CD4-positive, alpha-beta memory T cell (primary cell): Measurements from ENCODE around the gene FLNC. TPM values are rescaled to one million over a fixed set of nuclear protein-coding genes. Genes with fewer than 3 reads are reported as not detected.
A peak's percentile ranks its signal among the peaks of the same experiment; 100 is the strongest.

ENCODE experiments used
- CTCF ChIA-PET: fragments of 350-600 bp; sonication (Branson Sonifier 250); formaldehyde crosslinking; loops from one replicate; lab custom pipeline; 2021; ENCODE audit warnings: inconsistent platforms; ENCODE audit not compliant: partially characterized antibody; lab: Charles Lee
- POLR2A ChIA-PET: fragments of 350-600 bp; sonication (Branson Sonifier 250); formaldehyde crosslinking; loops from one replicate; lab custom pipeline; 2021; ENCODE audit not compliant: partially characterized antibody; lab: Charles Lee
- DNase-seq, 5 donors: peaks; one replicate each; pipeline versions ENCODE4 v3.0.0 to v3.0.0-alpha.2; 2020 to 2022; ENCODE audit warnings: mixed read lengths in 1 of 5
- H3K27ac ChIP-seq: one replicate; pipeline ENCODE4 v1.7.0; 2013; ENCODE audit warnings: low read depth, low read length
- H3K27me3 ChIP-seq: 2 replicates; pipeline ENCODE4 v1.7.0; 2013; ENCODE audit warnings: mild to moderate bottlenecking, low read length, moderate library complexity; ENCODE audit not compliant: insufficient read depth
- H3K36me3 ChIP-seq: 2 replicates; pipeline ENCODE4 v1.7.0; 2013; ENCODE audit warnings: mild to moderate bottlenecking, low read length, moderate library complexity; ENCODE audit not compliant: insufficient read depth
- H3K4me1 ChIP-seq: 2 replicates; pipeline ENCODE4 v1.7.0; 2013; ENCODE audit warnings: mild to moderate bottlenecking, low read length, moderate library complexity; ENCODE audit not compliant: insufficient read depth
- H3K4me3 ChIP-seq, 2 donors: one replicate each; pipeline ENCODE4 v1.7.0; 2013; ENCODE audit warnings: low read length in 2 of 2, mild to moderate bottlenecking in 1 of 2
- H3K9me3 ChIP-seq, 2 donors: one replicate each; pipeline ENCODE4 v1.7.0; 2013; ENCODE audit warnings: low read length in 2 of 2, control low read depth in 1 of 2; ENCODE audit not compliant: control insufficient read depth in 1 of 2
- H3K27ac Mint-ChIP-seq, 7 donors: one replicate each; pipeline ENCODE4 v1.8.0; 2020 to 2021; ENCODE audit warnings: mixed read lengths in 7 of 7, mild to moderate bottlenecking in 6 of 7, inconsistent platforms in 3 of 7, moderate library complexity in 3 of 7
- H3K27me3 Mint-ChIP-seq, 2 donors: one replicate each; pipeline ENCODE4 v1.8.0; 2020 to 2021; ENCODE audit warnings: mixed read lengths in 2 of 2
- H3K36me3 Mint-ChIP-seq, 2 donors: one replicate each; pipeline ENCODE4 v1.8.0; 2020 to 2021; ENCODE audit warnings: mixed read lengths in 2 of 2, inconsistent platforms in 1 of 2, mild to moderate bottlenecking in 1 of 2
- H3K4me1 Mint-ChIP-seq, 4 donors: one replicate each; pipeline ENCODE4 v1.8.0; 2020 to 2021; ENCODE audit warnings: mixed read lengths in 4 of 4, mild to moderate bottlenecking in 1 of 4
- H3K4me3 Mint-ChIP-seq, 8 donors: one replicate each; pipeline ENCODE4 v1.8.0; 2020 to 2021; ENCODE audit warnings: mixed read lengths in 8 of 8, mild to moderate bottlenecking in 7 of 8, moderate library complexity in 6 of 8, inconsistent platforms in 3 of 8
- H3K9me3 Mint-ChIP-seq, 8 donors: one replicate each; pipeline ENCODE4 v1.8.0; 2020 to 2021; ENCODE audit warnings: mixed read lengths in 8 of 8, mild to moderate bottlenecking in 5 of 8, inconsistent platforms in 3 of 8, moderate library complexity in 1 of 8
- intact Hi-C: fragments of 100-400 bp; cut with micrococcal nuclease; formaldehyde crosslinking; loops from one replicate; pipeline ENCODE4 v1.15.1; 2023
- polyA plus RNA-seq, 2 donors: library from polyadenylated mRNA; unstranded; fragments of 300-500 nt; fragmentation: Illumina TruSeq; gene quantifications; one replicate each; pipeline ENCODE4 v1.2.3, GENCODE V29; 2021
- total RNA-seq, 2 experiments: library from RNA; stranded (reverse); gene quantifications; one replicate each; pipeline ENCODE4 v1.2.3, GENCODE V29; 2021

Gene FLNC
- total and polyA plus RNA-seq, 4 experiments from 2014 or later: 0.06 TPM; not detected in 3

DNA sequence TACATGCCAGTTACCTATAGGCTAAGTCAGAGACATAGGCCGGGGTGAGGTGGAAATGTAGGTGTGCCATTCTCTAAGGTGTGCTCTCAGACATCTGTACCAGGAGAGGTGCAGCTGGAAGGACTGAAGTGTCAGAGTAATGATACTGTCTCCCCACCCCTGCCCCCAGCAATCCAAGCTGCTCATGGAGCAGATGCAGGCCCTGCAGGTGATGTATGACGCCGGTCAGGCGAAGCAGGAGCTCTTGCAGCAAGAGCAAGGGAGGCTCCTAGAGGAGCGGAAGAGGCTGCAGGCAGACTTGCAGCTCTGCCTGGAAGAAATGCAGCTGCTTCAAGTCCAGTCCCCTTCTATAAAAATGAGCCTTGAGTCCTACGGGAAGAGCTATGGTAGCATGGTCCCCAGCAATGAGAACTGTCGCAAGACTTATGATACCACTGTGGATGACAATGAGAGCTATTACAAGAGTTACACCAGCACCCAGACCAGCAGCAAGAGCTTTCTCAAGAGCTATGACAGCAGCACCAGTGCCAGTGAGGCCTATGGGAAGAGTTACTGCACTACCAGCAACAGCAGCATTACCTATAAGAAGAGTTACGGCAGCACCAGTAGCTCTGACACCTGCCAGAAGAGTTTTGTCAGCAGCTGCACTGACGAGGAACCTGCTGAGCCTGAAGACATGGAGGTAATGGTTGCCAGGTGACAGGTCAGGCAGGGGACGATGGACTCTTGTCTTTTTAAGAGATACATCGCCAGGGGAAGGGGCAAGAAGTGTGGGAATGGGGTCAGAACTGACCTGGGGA is 18.4 kb upstream of the FLNC start:
- no peak overlapping the region for H3K27ac Mint-ChIP-seq
- no peaks in the 10 kb centered on the region for H3K36me3 ChIP-seq
- no peak overlapping the region for H3K27ac ChIP-seq
- no peaks in the 10 kb centered on the region for H3K9me3 ChIP-seq
- no peaks in the 10 kb centered on the region for H3K4me1 ChIP-seq
- no peak for DNase-seq
- no peaks in the 10 kb centered on the region for H3K4me1 Mint-ChIP-seq
- intact Hi-C loops: no loop called here
- ChIA-PET CTCF (no interaction called here), POLR2A (no interaction called here)
- no peaks in the 10 kb centered on the region for H3K9me3 Mint-ChIP-seq
- peaks cover 0 to 2% of the 10 kb centered on the region in 2 donors for H3K27me3 Mint-ChIP-seq
- no peak overlapping the region for H3K4me3 Mint-ChIP-seq
- H3K36me3 Mint-ChIP-seq: no peaks in the 10 kb centered on the region
- no peaks in the 10 kb centered on the region for H3K27me3 ChIP-seq
- no peak overlapping the region for H3K4me3 ChIP-seq

DNA sequence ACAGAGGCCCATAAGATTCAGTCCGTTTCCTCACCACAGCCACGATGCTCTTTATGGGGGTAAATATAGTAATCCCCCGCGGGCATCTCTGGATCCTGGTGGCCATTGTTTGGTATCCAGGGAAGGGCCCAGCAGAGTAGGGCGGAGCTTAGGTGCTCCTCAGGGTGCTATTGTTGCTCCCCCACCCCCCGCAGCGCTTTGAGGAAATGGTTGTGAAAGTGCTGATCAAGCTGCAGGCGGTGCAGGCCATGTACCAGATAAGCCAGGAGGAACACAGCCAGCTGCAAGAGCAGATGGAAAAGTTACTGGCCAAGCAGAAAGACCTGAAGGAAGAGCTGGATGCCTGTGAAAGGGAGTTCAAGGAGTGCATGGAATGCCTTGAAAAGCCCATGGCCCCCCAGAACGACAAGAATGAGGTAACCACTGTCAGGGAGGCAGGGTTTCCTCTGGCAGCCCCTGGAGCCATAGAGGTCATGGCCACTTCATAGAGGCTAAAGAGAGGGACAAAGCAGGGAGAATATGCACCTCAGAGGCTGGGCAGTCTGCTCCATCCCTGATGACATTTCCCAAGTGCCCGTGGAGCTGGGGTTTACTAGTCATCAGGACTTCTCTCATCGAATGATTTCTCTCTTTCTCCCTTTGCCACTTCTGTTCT is 17.6 kb upstream of the FLNC start:
- H3K27ac ChIP-seq: no peak overlapping the region
- ChIA-PET POLR2A (no interaction called here), CTCF (no interaction called here)
- H3K36me3 Mint-ChIP-seq: no peaks in the 10 kb centered on the region
- H3K4me1 ChIP-seq: no peaks in the 10 kb centered on the region
- no peak overlapping the region for H3K27ac Mint-ChIP-seq
- H3K27me3 ChIP-seq: no peaks in the 10 kb centered on the region
- no peaks in the 10 kb centered on the region for H3K36me3 ChIP-seq
- H3K9me3 ChIP-seq: no peaks in the 10 kb centered on the region
- no peak overlapping the region for H3K4me3 Mint-ChIP-seq
- no peaks in the 10 kb centered on the region for H3K4me1 Mint-ChIP-seq
- peaks cover 0 to 2% of the 10 kb centered on the region in 2 donors for H3K27me3 Mint-ChIP-seq
- no peak overlapping the region for H3K4me3 ChIP-seq
- H3K9me3 Mint-ChIP-seq: no peaks in the 10 kb centered on the region
- no peak for DNase-seq
- intact Hi-C loops: no loop called here

DNA sequence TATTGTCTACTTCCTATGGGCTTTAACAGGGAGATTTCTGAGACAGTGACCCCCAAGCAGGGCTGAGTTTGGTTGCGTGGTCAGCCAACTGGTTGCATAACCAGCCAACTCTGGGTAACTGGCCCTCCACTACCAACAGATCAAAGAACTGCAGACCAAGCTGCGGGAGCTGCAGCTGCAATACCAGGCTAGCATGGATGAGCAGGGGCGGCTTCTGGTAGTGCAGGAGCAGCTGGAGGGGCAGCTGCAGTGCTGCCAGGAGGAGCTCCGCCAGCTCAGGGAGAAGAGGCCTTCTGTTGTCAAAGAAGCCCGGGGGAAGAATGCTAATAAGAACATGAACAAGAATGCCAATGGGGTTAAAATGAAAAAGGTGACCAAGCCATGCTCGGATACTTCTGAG is 15.7 kb upstream of the FLNC start:
- no peak for DNase-seq
- Histone ChIP-seq H3K27ac (no peak overlapping the region), H3K27me3 (no peaks in the 10 kb centered on the region), H3K4me3 (no peak overlapping the region), H3K4me1 (no peaks in the 10 kb centered on the region), H3K9me3 (no peaks in the 10 kb centered on the region), H3K36me3 (no peaks in the 10 kb centered on the region)
- Mint-ChIP-seq H3K36me3 (no peaks in the 10 kb centered on the region), H3K4me3 (no peak overlapping the region), H3K27ac (peak overlapping the region in 2 of 7 donors; percentile 58 to 77), H3K9me3 (no peaks in the 10 kb centered on the region), H3K27me3 (peaks cover 0 to 2% of the 10 kb centered on the region in 2 donors), H3K4me1 (no peaks in the 10 kb centered on the region)
- intact Hi-C loops: no loop called here
- ChIA-PET POLR2A (no interaction called here), CTCF (no interaction called here)

DNA sequence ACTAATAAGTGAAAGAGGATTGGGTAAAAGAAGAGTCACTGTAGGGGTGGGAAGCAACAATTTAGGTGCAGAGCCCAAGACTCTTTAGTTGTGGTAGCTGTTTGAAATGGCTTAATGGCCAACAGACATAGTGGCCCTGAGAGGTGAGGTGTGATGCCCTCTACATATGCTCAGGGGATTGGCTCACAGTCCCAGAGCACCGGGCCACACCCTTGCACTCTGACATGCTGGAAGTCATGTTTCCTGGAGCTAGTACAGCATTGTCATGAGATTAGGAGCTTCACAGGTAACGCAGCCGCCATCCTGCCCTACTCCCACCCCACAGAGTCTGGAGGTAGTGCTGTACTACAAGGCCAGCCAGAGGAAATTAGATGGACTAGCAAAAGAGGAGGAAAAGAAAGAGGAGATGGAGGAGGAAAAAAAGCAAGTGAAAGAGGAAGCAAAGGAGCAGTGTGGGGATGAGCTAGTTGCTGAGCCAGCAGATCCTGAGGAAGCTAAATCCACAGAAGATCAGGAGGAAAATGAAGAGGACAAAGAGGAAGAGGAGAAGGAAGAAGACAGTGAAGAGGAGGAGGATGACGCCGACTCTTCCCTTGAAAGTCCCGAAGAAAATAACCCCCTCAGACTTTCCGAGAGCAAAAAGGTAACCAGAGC is 14.8 kb upstream of the FLNC start:
- intact Hi-C loops: no loop called here
- CTCF ChIA-PET: no interaction called here
- H3K36me3 ChIP-seq: no peaks in the 10 kb centered on the region
- no peak overlapping the region for H3K27ac ChIP-seq
- H3K4me1 Mint-ChIP-seq: peaks cover 0 to 4% (median 0%) of the 10 kb centered on the region in 4 donors
- H3K27ac Mint-ChIP-seq: peak overlapping the region in 1 of 7 donors; percentile 20
- no peaks in the 10 kb centered on the region for H3K36me3 Mint-ChIP-seq
- H3K27me3 ChIP-seq: no peaks in the 10 kb centered on the region
- no peaks in the 10 kb centered on the region for H3K4me1 ChIP-seq
- H3K9me3 Mint-ChIP-seq: no peaks in the 10 kb centered on the region
- H3K4me3 Mint-ChIP-seq: no peak overlapping the region
- no peaks in the 10 kb centered on the region for H3K9me3 ChIP-seq
- H3K4me3 ChIP-seq: no peak overlapping the region
- DNase-seq: no peak
- POLR2A ChIA-PET: no interaction called here
- peaks cover 0 to 2% of the 10 kb centered on the region in 2 donors for H3K27me3 Mint-ChIP-seq

DNA sequence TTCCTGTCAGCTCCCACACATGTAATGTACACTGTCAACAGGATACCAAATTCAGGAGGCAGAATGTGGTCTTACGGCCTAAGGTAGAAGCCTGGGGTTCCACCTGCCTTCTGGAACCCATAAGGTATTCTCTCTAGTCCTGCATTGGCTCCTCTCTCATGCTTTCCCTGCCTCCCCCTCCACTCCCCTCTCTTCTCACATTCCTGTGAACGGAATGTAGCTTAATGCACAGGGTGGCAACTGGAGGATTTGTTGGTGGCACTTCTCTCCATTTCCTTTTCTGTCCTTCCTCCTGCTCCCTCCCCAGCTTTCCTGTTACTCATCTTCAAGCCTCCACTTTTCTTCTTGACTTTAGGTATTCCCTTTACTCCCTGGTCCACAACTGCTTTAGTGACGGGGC is 11.5 kb upstream of the FLNC start:
- POLR2A ChIA-PET: no interaction called here

DNA sequence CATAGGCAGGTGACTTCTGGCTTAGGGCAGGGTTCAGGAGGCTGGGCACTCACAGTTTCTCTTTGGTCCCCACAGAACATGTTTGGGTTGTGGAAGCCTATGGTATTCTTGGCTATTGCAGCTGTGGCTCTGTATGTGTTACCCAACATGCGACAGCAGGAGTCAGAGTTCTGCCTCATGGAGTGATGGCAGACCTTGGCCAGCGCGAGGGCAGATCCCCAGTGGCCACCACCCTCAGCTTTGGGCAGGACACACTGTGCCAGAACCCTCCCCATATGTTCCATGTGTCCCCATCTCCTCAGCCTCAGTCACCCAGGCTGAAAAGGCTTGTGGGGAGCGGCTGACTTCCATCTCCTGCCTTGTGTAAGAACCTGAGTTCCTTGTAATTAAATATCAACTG is 8.5 kb upstream of the FLNC start:
- Mint-ChIP-seq H3K36me3 (no peaks in the 10 kb centered on the region), H3K27me3 (peaks cover 10 to 11% of the 10 kb centered on the region in 2 donors), H3K4me1 (peaks cover 0 to 4% (median 0%) of the 10 kb centered on the region in 4 donors), H3K4me3 (no peak overlapping the region), H3K9me3 (no peaks in the 10 kb centered on the region), H3K27ac (no peak overlapping the region)
- ChIA-PET POLR2A (no interaction called here), CTCF (no interaction called here)
- Histone ChIP-seq H3K4me3 (no peak overlapping the region), H3K36me3 (no peaks in the 10 kb centered on the region), H3K27ac (no peak overlapping the region), H3K9me3 (no peaks in the 10 kb centered on the region), H3K4me1 (no peaks in the 10 kb centered on the region), H3K27me3 (no peaks in the 10 kb centered on the region)
- intact Hi-C loops: no loop called here
- no peak for DNase-seq

More for the DNA sequence above, 11.5 kb upstream of the FLNC start:
- DNase-seq: no peak
- H3K4me3 ChIP-seq: no peak overlapping the region
- CTCF ChIA-PET: interaction anchor here (1.2 to 1.9 kb wide), 4 partner anchors 10 to 64 kb away, joined by 3 to 6 read pairs (median 3); no protein-coding TSS in a partner anchor
- peaks cover 2 to 7% of the 10 kb centered on the region in 2 donors for H3K27me3 Mint-ChIP-seq
- no peaks in the 10 kb centered on the region for H3K27me3 ChIP-seq
- H3K27ac Mint-ChIP-seq: no peak overlapping the region
- H3K27ac ChIP-seq: no peak overlapping the region
- no peaks in the 10 kb centered on the region for H3K9me3 Mint-ChIP-seq
- no peaks in the 10 kb centered on the region for H3K4me1 ChIP-seq
- no peak overlapping the region for H3K4me3 Mint-ChIP-seq
- no peaks in the 10 kb centered on the region for H3K36me3 ChIP-seq
- H3K4me1 Mint-ChIP-seq: peaks cover 0 to 4% (median 0%) of the 10 kb centered on the region in 4 donors
- intact Hi-C loops: no loop called here
- H3K9me3 ChIP-seq: no peaks in the 10 kb centered on the region
- no peaks in the 10 kb centered on the region for H3K36me3 Mint-ChIP-seq

DNA sequence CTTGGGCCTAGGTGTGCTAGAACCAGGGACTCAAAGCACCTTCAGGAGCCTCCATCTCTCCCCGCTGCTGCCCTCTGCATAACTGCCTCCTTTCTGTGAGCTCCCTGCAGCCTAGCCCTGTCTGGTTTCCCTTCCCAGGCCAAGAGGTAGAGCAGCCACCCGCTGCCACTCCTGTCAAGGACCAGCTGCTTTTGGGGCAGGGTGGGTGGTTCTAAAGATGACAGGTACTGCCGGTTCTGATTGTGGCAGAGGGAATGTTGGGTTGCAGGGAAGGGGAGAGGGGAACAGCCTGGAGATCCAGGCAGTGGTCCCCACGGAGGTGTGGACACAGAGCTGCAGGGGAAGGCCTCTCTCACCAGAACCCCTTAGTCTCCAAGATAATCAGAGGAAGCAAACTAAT is 3.7 kb upstream of the FLNC start:
- POLR2A ChIA-PET: no interaction called here
- H3K27ac ChIP-seq: no peak overlapping the region
- H3K36me3 Mint-ChIP-seq: no peaks in the 10 kb centered on the region
- H3K9me3 ChIP-seq: no peaks in the 10 kb centered on the region
- H3K27me3 Mint-ChIP-seq: peaks cover 23 to 39% of the 10 kb centered on the region in 2 donors
- no peak for DNase-seq
- peaks cover 13% of the 10 kb centered on the region for H3K27me3 ChIP-seq
- peaks cover 7 to 14% (median 9%) of the 10 kb centered on the region in 4 donors for H3K4me1 Mint-ChIP-seq
- no peaks in the 10 kb centered on the region for H3K9me3 Mint-ChIP-seq
- H3K4me1 ChIP-seq: peaks cover 19% of the 10 kb centered on the region
- intact Hi-C loops: no loop called here
- no peak overlapping the region for H3K27ac Mint-ChIP-seq
- H3K4me3 Mint-ChIP-seq: no peak overlapping the region
- H3K4me3 ChIP-seq: no peak overlapping the region
- CTCF ChIA-PET: no interaction called here
- H3K36me3 ChIP-seq: no peaks in the 10 kb centered on the region
